Measurements from ENCODE around the gene CHCHD3. TPM values are rescaled to one million over a fixed set of nuclear protein-coding genes. Genes with fewer than 3 reads are reported as not detected.

The CHCHD3 gene
- total and polyA plus RNA-seq, 2 of the 4 experiments (the other 2 are of a cell fraction), result 56.9 to 141 TPM

GRCh38 chr7:132993377-132994013 is 88.4 kb downstream of the CHCHD3 start:
- Histone ChIP-seq H2BK15ac (ENCODE audit: low read depth, low read length) (no peak overlapping the region), H3K18ac (ENCODE audit: low read depth, low read length) (no peak overlapping the region), H3K4me1 (ENCODE audit: control insufficient read depth, insufficient read depth, low read length) (0 out of 2 replicates have a peak, but pooled peaks cover 2% of the 10 kb centered on the region), H3K9me1 (ENCODE audit: insufficient read depth, low read length) (no peaks in the 10 kb centered on the region), H4K91ac (ENCODE audit: insufficient read depth, low read depth, low read length) (no peak overlapping the region), H3K27me3 (ENCODE audit: control insufficient read depth, insufficient read depth, low read length) (no peaks in the 10 kb centered on the region), H3K56ac (ENCODE audit: extremely low read depth, insufficient read depth, low read length) (no peak overlapping the region), H3K4ac (ENCODE audit: low read depth, low read length) (no peak overlapping the region), H3K4me3 (ENCODE audit: insufficient read depth, low read depth, low read length) (no peak overlapping the region), H2AFZ (replicated peaks; ENCODE audit: low read length, poor library complexity) (no peak overlapping the region), H3K14ac (replicated peaks; ENCODE audit: low read depth, low read length) (no peak overlapping the region), H3K27ac (ENCODE audit: insufficient read depth, low read length) (no peak overlapping the region), H2AK9ac (replicated peaks; ENCODE audit: low read depth, low read length, poor library complexity) (no peak overlapping the region), H3K9ac (ENCODE audit: low read depth, low read length) (no peak overlapping the region), H4K20me1 (ENCODE audit: insufficient read depth, low read length) (peaks cover 15% of the 10 kb centered on the region), H4K5ac (ENCODE audit: low read depth, low read length) (no peak overlapping the region), H3K4me2 (ENCODE audit: low read depth, low read length) (no peak overlapping the region), H3K79me1 (ENCODE audit: low read depth in 1 of 2, low read length in 2 of 2) (peaks cover 30 to 54% of the 10 kb centered on the region in 2 experiments), H2BK5ac (ENCODE audit: low read depth, low read length, poor library complexity, severe bottlenecking) (no peak overlapping the region), H3K36me3 (ENCODE audit: control insufficient read depth, insufficient read depth, low read length) (no peaks in the 10 kb centered on the region), H2AK5ac (ENCODE audit: low read depth, low read length) (no peak overlapping the region), H3K23ac (ENCODE audit: low read depth, low read length) (no peak overlapping the region), H3K9me3 (ENCODE audit: control insufficient read depth, insufficient read depth, low read length) (no peaks in the 10 kb centered on the region), H2BK120ac (ENCODE audit: low read depth, low read length) (no peak overlapping the region), H2BK20ac (ENCODE audit: low read depth, low read length) (no peak overlapping the region), H4K8ac (ENCODE audit: low read depth in 2 of 2, low read length in 2 of 2) (no peak overlapping the region)
- in situ Hi-C loops (cut with MboI; ENCODE audit: low sequenced_read_pairs), result no loop called here
- WGBS, 2 experiments (ENCODE audit: extremely low coverage in 2 of 2, insufficient read length in 1 of 2), result no CpG with 5 or more reads among the region's 5 CpGs
- intact Hi-C loops (cut with micrococcal nuclease), result no loop called here
- TF ChIP-seq BHLHE40 (IDR thresholded peaks at IDR 0.05; ENCODE audit: low read depth, low read length) (no peak), RAD21 (IDR thresholded peaks at IDR 0.05; ENCODE audit: low read length) (no peak), FOS (IDR thresholded peaks at IDR 0.05; ENCODE audit: low read depth, low read length) (no peak), ELK1 (IDR thresholded peaks at IDR 0.05; ENCODE audit: borderline replicate concordance, low read depth, low read length) (no peak), CHD1 (IDR thresholded peaks at IDR 0.05; ENCODE audit: low read depth, low read length) (no peak), USF2 (IDR thresholded peaks at IDR 0.05; ENCODE audit: low read depth, low read length) (no peak), POLR2A (IDR thresholded peaks at IDR 0.05; ENCODE audit: low read depth, low read length) (no peak)
- ATAC-seq (ENCODE audit: low read depth), result no peak
- ChIA-PET POLR2A (ENCODE audit: unreplicated experiment) (no interaction called here), CTCF (no interaction called here)
- no TSS peak for BruUV-seq (replicated peaks)
- DNase-seq, result no peak
- dilution Hi-C loops (cut with HindIII; ENCODE audit: low sequenced_read_pairs, unreplicated experiment), result no loop called here
